Measurements from ENCODE around the gene CA6.
"Not testable (repeated sequence)": the region's sequence is repeated elsewhere in the genome, so short reads cannot be mapped to it uniquely, and the experiment has no call there.

CA6 gene

GRCh38 chr1:8968902-8969301 lies 23.2 kb downstream of the CA6 start:
- in situ Hi-C loops (cut with HindIII; ENCODE audit: low sequenced_read_pairs), result not testable (repeated sequence)

GRCh38 chr1:8969937-8970336 lies 24.3 kb downstream of the CA6 start:
- in situ Hi-C loops (cut with HindIII; ENCODE audit: low sequenced_read_pairs), result no loop called here

- in situ Hi-C loops (cut with HindIII; ENCODE audit: low sequenced_read_pairs), result no loop called here
Measured at GRCh38 chr1:8970870-8971337, 25.2 kb downstream of the CA6 start.

- in situ Hi-C loops (cut with HindIII; ENCODE audit: low sequenced_read_pairs), result no loop called here
Measured at GRCh38 chr1:8974551-8974950, 28.9 kb downstream of the CA6 start.

GRCh38 chr1:8976338-8976737 lies 30.7 kb downstream of the CA6 start:
- in situ Hi-C loops (cut with HindIII; ENCODE audit: low sequenced_read_pairs), result no loop called here

GRCh38 chr1:8976896-8977450 lies 31.3 kb downstream of the CA6 start:
- in situ Hi-C loops (cut with HindIII; ENCODE audit: low sequenced_read_pairs), result no loop called here

- in situ Hi-C loops (cut with HindIII; ENCODE audit: low sequenced_read_pairs), result no loop called here
Measured at GRCh38 chr1:8980656-8981055, 35.0 kb downstream of the CA6 start.

- in situ Hi-C loops (cut with HindIII; ENCODE audit: low sequenced_read_pairs), result no loop called here
Measured at GRCh38 chr1:8981169-8981568, 35.5 kb downstream of the CA6 start.

GRCh38 chr1:8984203-8984602 lies 38.5 kb downstream of the CA6 start:
- in situ Hi-C loops (cut with HindIII; ENCODE audit: low sequenced_read_pairs), result no loop called here

GRCh38 chr1:8984990-8985389 lies 39.3 kb downstream of the CA6 start:
- in situ Hi-C loops (cut with HindIII; ENCODE audit: low sequenced_read_pairs), result no loop called here

GRCh38 chr1:8985915-8986813 lies 40.5 kb downstream of the CA6 start:
- in situ Hi-C loops (cut with HindIII; ENCODE audit: low sequenced_read_pairs), result no loop called here

GRCh38 chr1:8986814-8987190 lies 41.1 kb downstream of the CA6 start:
- in situ Hi-C loops (cut with HindIII; ENCODE audit: low sequenced_read_pairs), result no loop called here

- in situ Hi-C loops (cut with HindIII; ENCODE audit: low sequenced_read_pairs), result no loop called here
Measured at GRCh38 chr1:8987881-8988617, 42.4 kb downstream of the CA6 start.

- in situ Hi-C loops (cut with HindIII; ENCODE audit: low sequenced_read_pairs), result no loop called here
Measured at GRCh38 chr1:8988618-8988967, 42.9 kb downstream of the CA6 start.

GRCh38 chr1:8989061-8989460 lies 43.4 kb downstream of the CA6 start:
- in situ Hi-C loops (cut with HindIII; ENCODE audit: low sequenced_read_pairs), result no loop called here

- in situ Hi-C loops (cut with HindIII; ENCODE audit: low sequenced_read_pairs), result no loop called here
Measured at GRCh38 chr1:8989821-8990220, 44.2 kb downstream of the CA6 start.

- in situ Hi-C loops (cut with HindIII; ENCODE audit: low sequenced_read_pairs), result no loop called here
Measured at GRCh38 chr1:8992936-8993687, 47.4 kb downstream of the CA6 start.

GRCh38 chr1:8993962-8994675 lies 48.5 kb downstream of the CA6 start:
- in situ Hi-C loops (cut with HindIII; ENCODE audit: low sequenced_read_pairs), result not testable (repeated sequence)

- in situ Hi-C loops (cut with HindIII; ENCODE audit: low sequenced_read_pairs), result not testable (repeated sequence)
Measured at GRCh38 chr1:9001534-9002214, 56.0 kb downstream of the CA6 start.

- in situ Hi-C loops (cut with HindIII; ENCODE audit: low sequenced_read_pairs), result not testable (repeated sequence)
Measured at GRCh38 chr1:9002215-9002560, 56.5 kb downstream of the CA6 start.
